Gastroesophageal sphincter (tissue), 4 donors: ENCODE results near the gene NOD2. TPM values are rescaled to one million over a fixed set of nuclear protein-coding genes. Genes with fewer than 3 reads are reported as not detected.

Experiments used
- ATAC-seq: fragments of 150-250 bp; one replicate; pipeline ENCODE4 v1.9.1; 2016; ENCODE audit warnings: mild to moderate bottlenecking, moderate library complexity
- H3K27ac ChIP-seq, 4 donors: fragments of 200-600 bp; sonication (generic) in 3 of 4; 1 replicate in 3 of 4; 2 replicates in 1 of 4; pipeline ENCODE4 v1.5.1; 2016 to 2019
- H3K27me3 ChIP-seq: fragments of 200-600 bp; sonication (generic); one replicate; pipeline ENCODE4 v1.5.1; 2019
- H3K36me3 ChIP-seq, 2 donors: fragments of 200-600 bp; sonication (generic); one replicate each; pipeline ENCODE4 v1.5.1; 2019; ENCODE audit warnings: control low read depth in 1 of 2
- H3K4me1 ChIP-seq, 3 donors: fragments of 200-600 bp; sonication (generic); 1 replicate in 2 of 3; 2 replicates in 1 of 3; pipeline ENCODE4 v1.5.1; 2016 to 2019; ENCODE audit warnings: control low read depth in 2 of 3
- H3K4me3 ChIP-seq, 2 donors: fragments of 200-600 bp; sonication (generic); one replicate each; pipeline ENCODE4 v1.5.1; 2019; ENCODE audit warnings: mild to moderate bottlenecking in 1 of 2, moderate library complexity in 1 of 2
- H3K9me3 ChIP-seq, 3 donors: fragments of 200-600 bp; sonication (generic); one replicate each; pipeline ENCODE4 v1.5.1; 2017 to 2019; ENCODE audit warnings: control low read depth in 2 of 3
- EP300 ChIP-seq: sonication (generic); formaldehyde crosslinking; IDR thresholded peaks from one replicate; pipeline ENCODE4 v1.6.1; 2017; ENCODE audit warnings: antibody characterized with exemption, mild to moderate bottlenecking
- POLR2A ChIP-seq, 2 donors: fragments of 450-650 bp; IDR thresholded peaks; one replicate each; pipeline ENCODE4 v1.6.1; 2017; ENCODE audit warnings: antibody characterized with exemption in 2 of 2, mild to moderate bottlenecking in 2 of 2, moderate library complexity in 1 of 2
- POLR2AphosphoS5 ChIP-seq: sonication (generic); formaldehyde crosslinking; IDR thresholded peaks from one replicate; pipeline ENCODE4 v1.6.1; 2017; ENCODE audit warnings: antibody characterized with exemption
- WGBS, 2 donors: methylation state at CpG; one replicate each; pipeline ENCODE4 v1.1.5; 2018; ENCODE audit warnings: low coverage in 1 of 2; 5-methylcytosine and 5-hydroxymethylcytosine counted together
- total RNA-seq, 4 donors: library from RNA; depleted of rRNA; stranded (reverse); fragments of >200 nt; gene quantifications; one replicate each; pipeline ENCODE4 v1.1.0, GENCODE V29; 2016
- TF ChIP-seq, protein P1 (sequence below), 4 experiments: fragments of 200-600 bp in 2 of 4; fragments of 450-650 bp in 2 of 4; sonication (generic) in 1 of 4; IDR thresholded peaks; one replicate each; pipeline ENCODE4 v1.5.1; 2017 to 2019; ENCODE audit warnings: antibody characterized with exemption in 4 of 4, mild to moderate bottlenecking in 2 of 4, moderate library complexity in 2 of 4

The NOD2 gene
- total RNA-seq, 4 donors from 2014 or later: 0.82 to 5.9 (median 3.5) TPM

DNA sequence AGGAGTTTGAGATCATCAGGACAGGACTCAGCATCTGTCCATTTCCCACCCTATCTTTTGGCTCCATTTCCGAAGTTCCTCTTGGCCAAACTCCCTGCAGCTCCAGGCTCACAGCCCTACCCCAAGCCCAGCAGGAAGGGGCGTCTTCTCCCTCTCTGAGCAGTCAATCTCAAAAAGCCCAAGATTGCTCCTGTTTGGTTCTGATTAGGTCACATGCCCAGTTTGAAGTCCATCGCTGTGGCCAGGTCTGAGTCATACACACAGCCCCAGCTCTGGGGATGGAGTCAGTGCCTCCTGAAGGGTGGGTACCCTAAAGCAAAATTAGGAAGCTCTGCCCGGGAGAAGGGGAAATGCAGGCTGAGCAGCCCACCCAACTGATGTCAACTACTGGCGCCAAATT lies 36.2 kb upstream of the NOD2 start:
- 35 to 71% methylated on average over 1 to 2 of the region's 5 CpGs for WGBS, 2 donors
- Histone ChIP-seq H3K4me1 (no peaks in the 10 kb centered on the region), H3K9me3 (no peaks in the 10 kb centered on the region), H3K4me3 (no peak overlapping the region), H3K36me3 (no peaks in the 10 kb centered on the region), H3K27ac (no peak overlapping the region), H3K27me3 (no peaks in the 10 kb centered on the region)
- TF ChIP-seq, protein P1, sequence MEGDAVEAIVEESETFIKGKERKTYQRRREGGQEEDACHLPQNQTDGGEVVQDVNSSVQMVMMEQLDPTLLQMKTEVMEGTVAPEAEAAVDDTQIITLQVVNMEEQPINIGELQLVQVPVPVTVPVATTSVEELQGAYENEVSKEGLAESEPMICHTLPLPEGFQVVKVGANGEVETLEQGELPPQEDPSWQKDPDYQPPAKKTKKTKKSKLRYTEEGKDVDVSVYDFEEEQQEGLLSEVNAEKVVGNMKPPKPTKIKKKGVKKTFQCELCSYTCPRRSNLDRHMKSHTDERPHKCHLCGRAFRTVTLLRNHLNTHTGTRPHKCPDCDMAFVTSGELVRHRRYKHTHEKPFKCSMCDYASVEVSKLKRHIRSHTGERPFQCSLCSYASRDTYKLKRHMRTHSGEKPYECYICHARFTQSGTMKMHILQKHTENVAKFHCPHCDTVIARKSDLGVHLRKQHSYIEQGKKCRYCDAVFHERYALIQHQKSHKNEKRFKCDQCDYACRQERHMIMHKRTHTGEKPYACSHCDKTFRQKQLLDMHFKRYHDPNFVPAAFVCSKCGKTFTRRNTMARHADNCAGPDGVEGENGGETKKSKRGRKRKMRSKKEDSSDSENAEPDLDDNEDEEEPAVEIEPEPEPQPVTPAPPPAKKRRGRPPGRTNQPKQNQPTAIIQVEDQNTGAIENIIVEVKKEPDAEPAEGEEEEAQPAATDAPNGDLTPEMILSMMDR (IDR thresholded peaks at IDR 0.05): no peak
- no peak for TF ChIP-seq EP300
- no peak for TF ChIP-seq POLR2AphosphoS5
- TF ChIP-seq POLR2A (IDR thresholded peaks at IDR 0.05): no peak
- no peak for ATAC-seq

GRCh38 chr16:50659806-50660205 lies 33.6 kb upstream of the NOD2 start:
- Histone ChIP-seq H3K36me3 (no peaks in the 10 kb centered on the region), H3K4me3 (no peak overlapping the region), H3K27me3 (no peaks in the 10 kb centered on the region), H3K27ac (no peak overlapping the region), H3K9me3 (no peaks in the 10 kb centered on the region), H3K4me1 (peaks cover 0 to 3% (median 0%) of the 10 kb centered on the region in 3 donors)
- ATAC-seq: no peak
- WGBS, 2 donors: 75 to 83% methylated on average over 1 to 5 of the region's 5 CpGs
- TF ChIP-seq POLR2AphosphoS5: no peak
- TF ChIP-seq, protein P1 (IDR thresholded peaks at IDR 0.05): no peak

GRCh38 chr16:50662306-50662940 lies 31.0 kb upstream of the NOD2 start:
- Histone ChIP-seq H3K27me3 (no peaks in the 10 kb centered on the region), H3K27ac (no peak overlapping the region), H3K36me3 (no peaks in the 10 kb centered on the region), H3K4me1 (peaks cover 0 to 14% (median 0%) of the 10 kb centered on the region in 3 donors), H3K9me3 (no peaks in the 10 kb centered on the region), H3K4me3 (no peak overlapping the region)
- WGBS, 2 donors: 97 to 100% methylated on average over 1 to 3 of the region's 10 CpGs
- no peak for ATAC-seq
- TF ChIP-seq POLR2A (IDR thresholded peaks at IDR 0.05) (no peak), EP300 (no peak), POLR2AphosphoS5 (no peak)
- TF ChIP-seq, protein P1 (IDR thresholded peaks at IDR 0.05): no peak

GRCh38 chr16:50664270-50664669 lies 29.1 kb upstream of the NOD2 start:
- Histone ChIP-seq H3K4me1 (peaks cover 0 to 30% (median 5%) of the 10 kb centered on the region in 3 donors), H3K27ac (no peak overlapping the region), H3K36me3 (no peaks in the 10 kb centered on the region), H3K9me3 (no peaks in the 10 kb centered on the region), H3K27me3 (no peaks in the 10 kb centered on the region), H3K4me3 (no peak overlapping the region)
- TF ChIP-seq POLR2AphosphoS5 (no peak), EP300 (no peak), POLR2A (IDR thresholded peaks at IDR 0.05) (no peak)
- TF ChIP-seq, protein P1 (IDR thresholded peaks at IDR 0.05): no peak
- 82 to 96% methylated on average over 3 to 5 of the region's 5 CpGs for WGBS, 2 donors
- ATAC-seq: no peak

DNA sequence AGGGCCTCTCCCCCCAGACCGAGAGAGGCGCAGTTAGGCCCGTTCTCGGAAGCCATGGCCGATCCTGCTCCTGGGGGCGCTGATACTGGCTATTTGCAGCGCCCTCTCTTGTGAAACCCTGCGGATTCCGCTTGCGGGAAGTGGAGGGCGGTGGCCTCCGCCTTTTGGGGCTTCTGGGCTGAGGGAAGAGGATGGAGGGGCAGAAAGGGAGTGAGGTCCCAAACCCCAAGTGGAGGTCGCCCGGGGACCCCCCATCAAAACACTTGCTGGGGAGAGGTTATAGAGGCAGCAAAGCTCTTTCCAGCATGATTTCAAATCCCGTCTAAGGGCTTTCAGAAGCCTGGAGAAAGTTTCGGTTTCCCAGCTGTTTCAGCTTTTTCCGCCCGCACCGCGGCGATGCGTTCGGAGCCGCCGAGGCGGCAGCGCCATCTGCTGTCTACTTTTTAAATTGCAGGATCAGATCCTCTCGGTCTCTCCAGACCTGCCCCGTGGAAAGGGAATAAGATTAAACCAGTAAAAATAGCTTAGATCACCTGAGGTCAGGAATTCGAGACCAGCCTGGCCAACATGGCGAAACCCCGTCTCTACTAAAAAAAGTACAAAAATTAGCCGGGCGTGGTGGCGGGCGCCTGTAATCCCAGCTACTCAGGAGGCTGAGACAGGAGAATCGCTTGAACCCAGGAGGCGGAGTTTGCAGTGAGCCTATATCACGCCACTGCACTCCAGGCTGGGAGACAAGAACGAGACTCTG lies 28.1 kb upstream of the NOD2 start:
- peak; percentile 86 for ATAC-seq
- Histone ChIP-seq H3K9me3 (no peaks in the 10 kb centered on the region), H3K27ac (peak overlapping the region; percentile 15 to 84 (median 76)), H3K4me1 (peaks cover 0 to 35% (median 5%) of the 10 kb centered on the region in 3 donors), H3K36me3 (no peaks in the 10 kb centered on the region), H3K4me3 (peak overlapping the region; percentile 52 to 55), H3K27me3 (no peaks in the 10 kb centered on the region)
- WGBS, 2 donors: 11 to 15% methylated on average over 18 to 22 of the region's 40 CpGs
- TF ChIP-seq POLR2AphosphoS5: peak; percentile 25
- no peak for TF ChIP-seq EP300
- TF ChIP-seq, protein P1 (IDR thresholded peaks at IDR 0.05): peak in 3 of 4 experiments; percentile 93
- TF ChIP-seq POLR2A (IDR thresholded peaks at IDR 0.05): no peak
